ENCODE data around the gene FHOD3. TPM values are rescaled to one million over a fixed set of nuclear protein-coding genes. Genes with fewer than 3 reads are reported as not detected.

Gene FHOD3
- total and polyA plus RNA-seq, 7 donors, result 5.4 to 98.2 (median 20.2) TPM

- DNase-seq (no peak), ATAC-seq (no peak)
- Histone ChIP-seq H3K9me3 (no peaks in the 10 kb centered on the region), H3K4me1 (no peaks in the 10 kb centered on the region), H3K27ac (no peak overlapping the region), H3K4me3 (no peak overlapping the region), H3K27me3 (ENCODE audit: insufficient read depth in 3 of 3, low read length in 2 of 3) (no peaks in the 10 kb centered on the region), H3K36me3 (ENCODE audit: insufficient read depth in 1 of 2, low read depth in 1 of 2) (peaks cover 0 to 19% of the 10 kb centered on the region in 2 donors)
- TF ChIP-seq CTCF (IDR thresholded peaks at IDR 0.05), result no peak
- intact Hi-C loops (cut with DNase I), result no loop called here
These were observed 431.7 kb downstream of the FHOD3 start for GRCh38 chr18:36729197-36729596.

GRCh38 chr18:36732264-36732663, 434.8 kb downstream of the FHOD3 start:
- Histone ChIP-seq H3K27ac (no peak overlapping the region), H3K27me3 (ENCODE audit: insufficient read depth in 3 of 3, low read length in 2 of 3) (no peaks in the 10 kb centered on the region), H3K36me3 (ENCODE audit: insufficient read depth in 1 of 2, low read depth in 1 of 2) (peaks cover 0 to 19% of the 10 kb centered on the region in 2 donors), H3K4me1 (no peaks in the 10 kb centered on the region), H3K4me3 (no peak overlapping the region), H3K9me3 (no peaks in the 10 kb centered on the region)
- ATAC-seq (no peak), DNase-seq (no peak)
- intact Hi-C loops (cut with DNase I), result no loop called here
- no peak for TF ChIP-seq CTCF (IDR thresholded peaks at IDR 0.05)
- WGBS, 3 donors, result 91 to 97% (median 96%) methylated on average over 5 of the region's 5 CpGs

GRCh38 chr18:36733150-36733549, 435.6 kb downstream of the FHOD3 start:
- no peak overlapping the region for H3K27ac ChIP-seq
- no peaks in the 10 kb centered on the region for H3K9me3 ChIP-seq
- H3K36me3 ChIP-seq (ENCODE audit: insufficient read depth in 1 of 2, low read depth in 1 of 2), result peaks cover 0 to 19% of the 10 kb centered on the region in 2 donors
- no peak overlapping the region for H3K4me3 ChIP-seq
- TF ChIP-seq CTCF (IDR thresholded peaks at IDR 0.05), result no peak
- no peak for ATAC-seq
- intact Hi-C loops (cut with DNase I), result no loop called here
- DNase-seq, result no peak
- 77 to 79% (median 79%) methylated on average over 1 of the region's 1 CpG for WGBS, 3 donors
- no peaks in the 10 kb centered on the region for H3K27me3 ChIP-seq (ENCODE audit: insufficient read depth in 3 of 3, low read length in 2 of 3)
- no peaks in the 10 kb centered on the region for H3K4me1 ChIP-seq

- WGBS, 3 donors, result 83 to 91% (median 88%) methylated on average over 4 of the region's 4 CpGs
- no peaks in the 10 kb centered on the region for H3K27me3 ChIP-seq (ENCODE audit: insufficient read depth in 3 of 3, low read length in 2 of 3)
- H3K36me3 ChIP-seq (ENCODE audit: insufficient read depth in 1 of 2, low read depth in 1 of 2), result peaks cover 0 to 19% of the 10 kb centered on the region in 2 donors
- TF ChIP-seq CTCF (IDR thresholded peaks at IDR 0.05), result no peak
- H3K4me1 ChIP-seq, result no peaks in the 10 kb centered on the region
- ATAC-seq, result no peak
- no peak overlapping the region for H3K4me3 ChIP-seq
- intact Hi-C loops (cut with DNase I), result no loop called here
- DNase-seq, result no peak
- no peaks in the 10 kb centered on the region for H3K9me3 ChIP-seq
- no peak overlapping the region for H3K27ac ChIP-seq
These were observed 437.1 kb downstream of the FHOD3 start for GRCh38 chr18:36734596-36734995.

- DNase-seq (no peak), ATAC-seq (no peak)
- H3K27me3 ChIP-seq (ENCODE audit: insufficient read depth in 3 of 3, low read length in 2 of 3), result no peaks in the 10 kb centered on the region
- H3K27ac ChIP-seq, result no peak overlapping the region
- H3K4me1 ChIP-seq, result no peaks in the 10 kb centered on the region
- peaks cover 0 to 19% of the 10 kb centered on the region in 2 donors for H3K36me3 ChIP-seq (ENCODE audit: insufficient read depth in 1 of 2, low read depth in 1 of 2)
- no peak for TF ChIP-seq CTCF (IDR thresholded peaks at IDR 0.05)
- intact Hi-C loops (cut with DNase I), result no loop called here
- 96 to 99% (median 98%) methylated on average over 2 of the region's 2 CpGs for WGBS, 3 donors
- no peak overlapping the region for H3K4me3 ChIP-seq
- H3K9me3 ChIP-seq, result no peaks in the 10 kb centered on the region
These were observed 437.6 kb downstream of the FHOD3 start for GRCh38 chr18:36735130-36735529.
